Myocyte (in vitro differentiated cells): Measurements from ENCODE around the gene TDP2. TPM values are rescaled to one million over a fixed set of nuclear protein-coding genes. Genes with fewer than 3 reads are reported as not detected.
"Not testable (repeated sequence)": the region's sequence is repeated elsewhere in the genome, so short reads cannot be mapped to it uniquely, and the experiment has no call there.

Experiments
- DNase-seq: peaks from one replicate; pipeline ENCODE4 v3.0.0-alpha.2; 2012; ENCODE audit warnings: low read depth
- total RNA-seq: library from RNA; depleted of rRNA; stranded (reverse); fragments of >200 nt; gene quantifications from 2 replicates; pipeline ENCODE4 v1.2.3, GENCODE V29; 2014

The TDP2 gene
- total RNA-seq, 1 donor from 2014 or later = 15.1 TPM

- no peak for DNase-seq
Observed at GRCh38 chr6:24650365-24650764, 16.3 kb downstream of the TDP2 start.

DNA sequence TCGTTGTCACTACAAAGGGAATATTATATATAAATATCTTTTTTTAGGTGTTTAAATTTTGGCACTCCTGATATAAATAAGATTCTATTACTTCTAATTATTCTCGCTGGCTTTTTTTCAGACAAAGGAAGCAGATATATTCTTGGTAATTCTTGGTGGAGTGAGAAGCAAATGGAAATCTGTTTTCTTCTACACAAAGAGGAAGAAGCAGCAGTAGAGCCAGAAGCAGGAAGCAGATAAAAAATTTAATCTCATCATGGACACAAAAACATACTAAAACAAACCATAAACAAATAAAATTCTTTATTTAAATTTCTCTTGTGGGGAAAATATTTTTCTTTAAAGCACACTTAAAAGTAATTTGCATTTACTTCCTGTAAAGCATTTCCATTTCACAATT lies 17.0 kb downstream of the TDP2 start:
- no peak for DNase-seq

DNA sequence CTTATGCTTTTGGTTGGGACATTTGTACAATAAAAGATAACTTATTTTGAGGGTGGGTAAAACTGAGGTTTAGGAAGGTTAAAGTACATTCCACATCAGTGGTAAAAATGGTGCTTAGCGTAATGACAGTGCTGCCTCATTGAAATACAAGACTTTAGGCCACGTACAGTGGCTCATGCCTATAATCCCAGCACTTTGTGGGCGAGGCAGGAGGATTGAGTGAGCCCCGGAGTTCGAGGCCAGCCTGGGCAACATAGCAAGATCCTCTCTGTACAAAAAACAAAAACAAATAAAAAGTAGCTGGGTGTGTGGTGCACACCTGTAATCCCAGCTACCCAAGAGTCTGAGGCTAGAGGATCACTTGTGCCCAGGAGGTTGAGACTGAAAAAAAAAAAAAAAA lies 18.4 kb downstream of the TDP2 start:
- no peak for DNase-seq

DNA sequence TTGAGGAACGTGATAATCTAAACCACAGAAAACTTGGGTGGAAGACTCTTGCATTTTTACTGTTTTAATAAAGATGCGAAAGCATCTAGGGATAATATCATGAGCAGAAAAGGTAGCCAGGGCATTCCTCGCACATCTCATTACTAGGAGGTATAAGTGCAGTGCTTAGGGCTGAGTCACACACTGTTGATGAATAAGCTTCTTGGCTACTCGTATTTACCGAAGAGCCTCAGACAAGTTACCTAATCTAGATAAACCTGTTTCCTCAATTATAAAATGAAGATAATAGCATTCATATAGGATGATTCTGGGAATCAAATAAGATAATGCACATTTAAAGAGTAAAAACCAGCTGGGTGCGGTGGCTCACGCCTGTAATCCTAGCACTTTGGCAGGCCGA lies 19.9 kb downstream of the TDP2 start:
- no peak for DNase-seq

DNA sequence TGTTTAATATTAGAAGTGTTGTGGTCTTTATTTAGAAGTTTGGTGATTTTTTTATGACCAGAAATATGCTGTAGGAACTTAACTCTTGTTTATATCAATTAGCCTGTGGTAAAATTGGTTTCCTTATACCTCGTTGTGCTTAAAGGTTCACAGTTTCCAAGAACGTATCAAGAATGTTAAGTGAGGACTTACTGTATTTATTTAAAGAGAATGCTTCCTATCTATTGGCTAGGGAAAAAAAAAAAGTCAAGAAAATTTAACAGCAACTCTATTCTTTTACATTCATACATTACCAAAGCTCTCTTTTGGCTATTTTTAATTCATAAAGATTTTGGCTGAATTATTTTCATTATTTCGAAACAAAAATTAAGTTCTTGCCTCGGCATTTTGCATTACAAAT lies 22.3 kb downstream of the TDP2 start:
- no peak for DNase-seq

GRCh38 chr6:24643920-24644319 lies 22.8 kb downstream of the TDP2 start:
- DNase-seq = no peak

DNA sequence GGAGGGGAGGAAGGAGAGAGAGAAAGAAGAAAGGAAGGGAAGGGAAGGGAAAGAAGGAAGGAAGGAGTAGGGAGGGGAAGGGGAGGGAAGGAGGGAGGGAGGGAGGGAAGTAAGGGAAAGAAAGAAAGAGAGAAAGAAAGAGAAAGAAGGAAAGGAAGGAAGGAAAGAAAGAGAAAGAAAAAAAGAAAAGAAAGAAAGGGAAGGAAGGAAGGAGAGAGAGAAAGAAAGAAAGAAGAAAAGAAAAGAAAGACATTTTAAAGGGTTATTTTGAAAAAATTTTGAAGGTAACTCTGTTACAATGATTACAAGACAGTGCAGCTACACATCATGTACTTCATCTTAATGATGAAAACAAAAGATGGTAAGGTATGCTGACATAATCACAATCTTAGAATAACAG lies 24.6 kb downstream of the TDP2 start:
- DNase-seq = no peak

DNA sequence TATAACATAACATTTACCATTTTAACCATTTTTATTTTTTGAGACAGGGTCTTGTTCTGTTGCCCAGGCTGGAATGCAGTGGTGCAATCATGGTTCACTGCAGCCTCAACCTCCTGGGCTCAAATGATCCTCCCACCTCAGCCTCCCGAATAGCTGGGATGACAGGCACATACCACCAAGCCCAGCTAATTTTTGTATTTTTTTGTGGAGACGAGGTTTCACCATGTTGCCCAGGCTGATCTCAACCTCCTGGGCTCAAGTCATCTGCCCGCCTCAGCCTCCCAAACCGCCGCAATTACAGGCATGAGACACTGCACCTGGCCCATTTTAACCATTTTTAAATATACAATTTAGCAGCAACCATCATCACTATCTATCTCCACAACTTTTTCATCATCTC lies 26.1 kb downstream of the TDP2 start:
- not testable (repeated sequence) for DNase-seq

DNA sequence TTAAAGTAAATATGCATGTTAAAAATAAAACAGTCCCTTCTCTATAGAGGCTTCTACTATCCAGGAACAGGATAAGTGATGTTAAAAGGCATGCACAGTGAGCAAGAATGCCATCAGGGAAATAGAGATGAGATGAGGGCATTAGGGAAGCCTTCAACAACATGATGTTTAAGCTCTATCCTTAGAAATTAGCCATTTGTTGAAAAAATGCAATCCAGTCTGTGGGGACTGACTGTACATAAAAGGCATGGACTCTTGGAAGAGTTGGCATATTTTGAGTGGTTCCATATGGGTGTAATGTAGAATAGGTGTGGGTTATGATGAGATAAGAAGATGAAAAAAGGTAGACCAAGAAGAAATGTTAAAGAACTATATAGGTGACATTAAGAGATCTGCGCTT lies 26.5 kb downstream of the TDP2 start:
- DNase-seq = no peak

GRCh38 chr6:24636681-24637080 lies 30.0 kb downstream of the TDP2 start:
- no peak for DNase-seq

DNA sequence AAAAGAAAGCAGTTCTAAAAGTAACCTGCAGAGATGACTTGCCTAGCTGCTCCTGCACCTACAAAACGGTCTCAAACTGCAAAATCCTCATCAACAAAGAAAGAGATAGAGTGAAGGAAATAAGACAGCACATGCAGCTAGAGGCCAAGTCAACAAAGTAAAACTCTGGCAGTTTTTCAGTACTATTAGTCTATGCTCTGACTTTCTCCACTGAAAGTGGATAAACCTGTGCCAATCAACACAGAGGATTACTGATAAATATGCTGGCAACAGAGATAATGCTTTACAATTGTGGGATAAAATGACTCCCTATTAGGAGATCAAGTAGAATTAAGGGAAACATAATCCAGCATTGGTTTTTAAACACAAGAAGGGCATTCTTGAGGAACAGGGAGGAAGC lies 34.1 kb downstream of the TDP2 start:
- DNase-seq = no peak

DNA sequence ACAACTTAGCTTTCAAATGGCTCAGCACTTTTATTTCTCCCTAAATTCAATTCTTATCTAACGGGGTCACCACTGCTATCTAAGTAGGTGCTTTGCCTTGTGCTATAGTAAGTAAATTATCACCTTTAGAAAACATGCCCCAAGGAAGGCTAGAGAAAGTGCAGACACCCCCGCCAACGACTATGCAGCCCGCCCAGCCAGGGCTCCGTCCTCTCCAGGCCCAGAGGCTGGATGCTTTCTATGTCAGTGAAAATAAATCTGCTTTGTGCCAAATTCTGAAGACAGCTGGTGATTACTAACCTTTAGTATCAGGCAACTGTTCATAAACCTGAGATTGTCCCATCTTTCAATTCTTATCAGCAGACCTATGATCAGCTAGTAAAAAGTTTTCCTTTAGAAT lies 35.0 kb downstream of the TDP2 start:
- DNase-seq = no peak

GRCh38 chr6:24630856-24631505 lies 35.7 kb downstream of the TDP2 start:
- DNase-seq = no peak

DNA sequence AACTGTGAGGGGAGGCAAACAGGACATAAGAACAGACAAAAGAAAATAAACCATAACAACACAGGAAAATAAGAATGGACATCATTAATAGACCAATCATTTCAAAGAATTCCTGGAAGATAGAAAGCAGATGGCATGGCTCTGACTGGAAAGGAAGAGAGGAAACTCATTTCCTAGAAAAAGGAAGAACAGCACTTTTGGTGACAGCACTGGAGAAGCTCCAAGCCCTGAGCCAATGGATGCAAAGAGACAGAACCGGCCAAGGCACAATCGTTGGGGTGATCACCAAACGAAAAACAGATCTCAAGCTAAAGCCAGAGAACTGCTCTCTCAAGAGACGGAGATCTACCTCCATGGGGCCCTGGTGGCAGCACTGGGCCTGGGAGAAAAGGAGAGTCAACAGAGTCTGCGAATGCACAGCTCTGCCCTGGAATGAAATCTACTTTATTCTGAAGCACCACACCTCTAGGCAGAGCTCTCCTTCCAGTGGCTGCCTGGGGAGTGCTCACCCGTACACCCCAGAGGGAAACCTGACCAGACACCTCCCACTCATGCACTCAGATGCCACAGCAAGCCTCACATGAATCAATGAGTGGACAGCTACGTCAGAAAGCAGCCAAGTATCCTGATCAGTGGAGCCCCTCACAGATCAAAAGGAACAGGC lies 44.9 kb downstream of the TDP2 start:
- DNase-seq = no peak

DNA sequence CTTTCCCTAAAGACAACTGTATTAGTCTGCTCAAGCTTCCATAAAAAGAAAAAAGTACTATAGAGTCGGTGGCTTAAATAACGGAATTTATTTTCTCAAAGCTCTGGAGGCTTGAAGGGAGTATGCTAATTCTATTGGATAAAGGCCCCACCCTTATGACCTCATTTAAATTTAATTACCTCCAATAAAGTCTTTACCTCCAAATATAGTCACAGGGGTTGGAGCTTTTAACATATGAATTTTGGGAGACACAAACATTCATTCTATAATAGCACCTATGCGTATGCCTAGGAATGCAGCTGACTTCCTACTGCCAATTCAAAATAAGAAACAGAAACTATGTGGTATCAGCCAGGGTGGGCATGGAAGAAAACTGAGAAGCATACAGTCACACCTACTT lies 46.1 kb downstream of the TDP2 start:
- no peak for DNase-seq

- no peak for DNase-seq
Observed at GRCh38 chr6:24619661-24620060, 47.0 kb downstream of the TDP2 start.

DNA sequence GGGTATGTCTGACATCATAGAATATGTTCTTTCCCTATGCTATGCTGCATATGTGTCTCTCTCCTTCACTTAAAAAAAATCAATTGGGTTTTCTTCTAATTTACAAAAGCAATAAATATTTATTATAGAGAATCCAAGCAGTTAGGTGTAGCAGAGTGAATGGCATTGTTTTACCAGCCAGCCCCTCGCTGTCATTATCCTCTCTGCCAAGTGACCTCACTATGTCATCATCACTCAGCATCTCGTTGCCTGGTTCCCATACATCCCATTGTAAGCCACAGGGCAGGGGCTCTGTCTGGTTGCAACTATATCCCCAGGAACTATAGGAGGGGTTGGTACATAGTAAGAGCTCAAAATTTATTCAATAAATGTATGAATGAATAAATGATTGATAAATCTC lies 52.1 kb downstream of the TDP2 start:
- no peak for DNase-seq

DNA sequence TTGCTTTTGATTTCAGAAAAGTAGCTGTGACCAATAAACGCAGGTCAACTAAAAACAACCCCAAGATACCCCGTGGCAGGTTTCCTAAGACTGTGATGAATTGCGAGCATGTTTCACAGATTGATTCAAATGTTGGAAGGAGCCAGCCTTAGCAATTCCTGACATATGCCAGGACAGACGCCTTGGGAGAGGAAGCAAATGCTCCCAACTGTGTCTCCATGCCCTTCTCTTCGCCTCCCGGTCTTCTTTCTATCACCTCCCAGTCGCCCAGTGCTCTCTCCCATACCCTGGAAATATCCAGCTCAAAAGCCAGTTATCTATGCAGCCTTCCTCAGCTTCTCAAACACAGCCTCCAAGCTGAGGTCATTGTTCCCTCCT lies 52.7 kb downstream of the TDP2 start:
- DNase-seq = no peak

- no peak for DNase-seq
Observed at GRCh38 chr6:24613361-24614042, 53.2 kb downstream of the TDP2 start.

DNA sequence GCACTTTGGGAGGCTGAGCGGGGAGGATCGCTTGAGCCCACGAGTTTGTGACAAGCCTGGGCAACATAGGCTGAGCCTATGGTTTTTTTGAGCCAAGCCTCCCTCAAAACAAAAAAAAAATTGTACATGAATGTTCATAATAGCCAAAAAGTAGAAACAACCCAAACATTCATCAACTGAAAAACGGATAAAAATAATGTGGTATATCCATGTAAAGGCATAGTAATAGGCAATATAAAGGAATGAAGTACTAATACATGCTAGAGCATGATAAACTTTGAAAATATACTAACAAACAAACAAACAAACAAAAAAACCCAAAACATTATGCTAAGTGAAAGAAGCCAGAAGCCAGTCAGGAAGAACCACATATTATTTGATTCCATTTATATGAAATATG lies 56.0 kb downstream of the TDP2 start:
- DNase-seq = no peak

DNA sequence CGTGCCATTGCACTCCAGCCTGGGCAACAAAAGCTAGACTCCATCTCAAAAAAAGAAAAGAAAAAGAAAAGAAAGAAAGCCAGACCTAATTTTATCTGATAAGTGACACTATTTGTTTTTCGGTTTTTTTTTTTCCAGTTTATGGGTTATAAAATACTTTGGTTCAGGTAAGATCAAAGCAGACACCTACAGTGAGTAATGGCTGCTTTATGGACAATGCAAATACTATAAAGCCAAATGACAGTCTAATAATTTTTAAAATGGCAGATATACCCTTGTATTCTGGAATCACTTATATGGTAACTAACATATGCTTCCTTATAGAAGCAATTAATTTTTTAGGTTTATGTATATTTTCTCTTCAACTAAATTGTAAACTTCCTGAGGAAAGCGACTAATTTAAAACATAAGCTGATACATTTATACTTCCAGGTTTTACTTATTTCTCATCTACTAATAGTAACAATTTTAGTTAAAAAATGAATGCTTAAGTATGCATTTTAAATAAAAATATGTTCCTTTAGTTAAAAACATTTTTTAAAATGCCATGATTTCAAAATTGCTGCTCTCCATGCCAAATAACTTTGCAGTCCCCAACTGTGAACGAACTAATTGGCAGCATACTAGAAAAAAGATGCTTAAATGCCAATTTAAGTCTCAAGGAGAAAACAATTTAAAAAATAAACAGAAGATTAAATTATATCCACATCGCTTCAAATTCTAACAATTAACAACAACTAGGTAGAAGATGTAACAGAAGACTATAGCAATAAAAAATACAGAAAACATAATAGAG lies 59.2 kb downstream of the TDP2 start:
- no peak for DNase-seq
